ENCODE measurements around the gene NPHP4.

Gene NPHP4

DNA sequence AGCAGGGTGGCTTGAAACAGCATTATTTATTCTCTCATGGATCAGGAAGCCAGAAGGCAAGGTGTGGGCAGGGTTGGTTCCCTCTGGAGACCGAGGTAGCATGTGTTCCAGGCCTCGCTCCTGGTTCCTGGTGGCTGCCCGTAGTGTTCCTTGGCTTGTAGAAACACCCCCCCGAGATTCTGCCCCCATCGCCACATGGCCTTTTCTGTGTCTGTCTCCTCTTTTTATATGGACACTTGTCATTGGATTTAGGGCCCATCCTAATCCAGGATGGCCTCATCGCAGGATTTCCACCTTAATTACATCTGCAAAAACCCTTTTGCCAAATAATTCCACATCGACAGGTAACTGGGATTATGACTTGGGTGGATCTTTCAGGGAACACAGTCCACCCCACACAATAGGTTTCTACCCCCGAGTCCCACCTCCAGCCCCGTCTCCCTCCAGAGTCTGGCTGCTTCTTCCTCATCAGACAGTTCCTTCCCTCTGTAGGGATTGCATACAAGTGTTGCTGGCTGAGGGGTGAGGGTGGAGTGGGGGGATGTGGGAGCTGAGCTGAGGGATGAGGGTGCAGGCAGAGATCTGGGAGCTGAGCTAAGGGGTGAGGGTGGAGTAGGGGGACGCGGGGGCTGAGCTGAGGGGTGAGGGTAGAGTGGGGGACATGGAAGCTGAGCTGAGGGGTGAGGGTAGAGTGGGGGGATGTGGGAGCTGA, 12.3 kb upstream of the NPHP4 start:
- no peak for DNase-seq

DNA sequence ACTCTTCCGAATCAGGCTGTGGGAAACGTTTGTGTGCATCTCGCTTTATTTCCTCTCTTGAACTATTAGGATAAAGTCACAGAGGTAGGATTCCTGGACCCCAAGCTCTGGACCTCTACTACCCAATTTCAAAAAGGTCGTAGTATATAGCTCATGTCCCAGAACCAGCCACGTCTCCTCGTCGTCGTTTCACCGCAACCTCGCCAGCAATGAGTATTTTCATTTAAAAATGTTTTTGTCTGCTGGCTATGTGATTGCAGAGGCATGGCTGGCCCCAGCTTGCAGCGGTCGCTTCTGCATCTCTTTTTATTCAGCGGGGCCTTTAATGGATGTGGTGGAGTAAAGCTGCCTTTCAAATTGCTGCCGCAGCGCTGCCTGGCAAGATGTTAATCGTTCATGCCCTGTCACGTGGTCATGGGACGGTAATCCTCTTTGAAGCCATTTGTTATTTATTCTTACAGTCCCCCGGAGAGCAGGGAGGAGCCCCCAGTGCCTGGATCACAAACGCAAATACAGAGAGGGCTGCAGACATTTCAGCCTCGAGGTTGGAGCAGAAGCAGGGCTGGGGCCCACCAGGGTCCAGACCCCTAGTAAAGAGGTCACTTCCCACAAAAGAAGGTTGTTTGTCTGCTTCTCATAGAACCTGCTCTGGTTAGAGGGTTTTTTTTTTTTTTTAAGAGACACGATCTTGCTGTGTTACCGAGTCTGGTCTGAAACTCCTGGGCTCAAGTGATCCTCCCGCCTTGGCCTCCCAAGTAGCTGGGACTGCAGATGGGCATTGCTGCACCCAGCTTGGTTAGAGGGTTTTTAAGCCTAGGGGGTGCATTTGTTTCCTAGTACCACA, 11.6 kb upstream of the NPHP4 start:
- no peak for DNase-seq

DNA sequence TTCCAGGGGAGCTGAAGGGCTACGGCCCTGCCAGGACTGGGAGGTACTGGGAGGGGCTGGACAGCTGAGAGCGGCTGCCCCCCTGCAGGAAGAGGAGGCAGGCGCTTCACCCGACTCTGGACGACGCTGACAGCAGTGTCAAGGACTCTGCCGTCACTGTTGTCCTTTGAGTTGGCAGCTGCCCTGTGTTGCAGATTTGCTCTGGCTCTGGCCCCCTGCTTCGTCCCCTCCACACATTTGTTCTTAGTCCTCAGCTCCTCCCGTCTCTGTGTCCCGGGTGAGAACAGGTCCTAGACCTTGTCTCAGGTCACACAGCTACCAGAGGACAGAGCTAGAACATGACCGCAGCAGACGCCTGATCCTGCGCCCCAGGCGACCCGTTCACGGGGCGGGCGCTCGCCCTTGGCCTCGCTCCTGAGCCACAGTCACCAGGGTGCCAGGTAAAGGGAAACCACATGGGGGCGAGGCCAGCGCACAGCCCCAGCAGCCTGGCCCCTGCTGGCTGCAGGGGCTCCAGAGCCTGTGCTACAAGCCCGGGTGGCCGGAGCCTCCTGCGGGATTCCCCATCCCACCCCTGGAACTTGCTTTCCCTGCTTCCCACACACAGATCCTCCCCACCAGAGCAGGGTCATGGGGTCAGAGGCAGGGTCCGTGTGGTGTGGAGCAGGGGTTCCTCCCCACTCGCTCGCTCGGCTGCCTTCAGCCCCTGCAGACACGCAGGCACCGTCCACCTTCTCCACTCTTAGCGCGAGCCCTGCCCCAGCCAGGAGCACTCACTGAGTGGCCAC, 10.7 kb upstream of the NPHP4 start:
- no peak for DNase-seq

DNA sequence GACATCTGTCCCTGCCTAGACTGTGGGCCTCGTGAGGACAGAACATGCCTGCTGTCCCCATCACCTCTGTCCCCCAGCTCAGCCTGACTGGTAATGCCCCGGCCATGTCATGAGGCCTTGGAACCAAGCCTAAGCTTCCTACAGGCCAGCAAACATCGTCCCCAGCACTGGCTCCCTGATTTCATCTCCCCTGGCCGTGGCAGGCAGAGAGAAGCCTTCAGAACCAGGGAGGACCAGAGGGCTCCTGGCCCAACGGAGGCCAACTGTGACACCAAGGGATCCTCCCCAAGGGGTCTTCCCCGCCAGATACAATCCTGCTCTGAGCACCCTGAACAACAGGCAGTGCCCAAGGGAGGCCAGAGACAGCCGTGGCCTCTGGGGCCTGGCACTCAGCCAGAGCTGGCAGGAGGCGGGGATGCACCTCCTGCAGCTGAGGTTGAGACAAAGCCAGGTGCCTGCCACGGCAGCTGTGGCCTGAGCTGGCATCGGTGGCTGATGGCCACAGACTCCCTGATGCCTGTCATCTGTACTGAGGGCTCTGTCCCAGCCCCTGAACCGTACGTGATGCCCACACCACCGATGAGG, 9.9 kb upstream of the NPHP4 start:
- no peak for DNase-seq

DNA sequence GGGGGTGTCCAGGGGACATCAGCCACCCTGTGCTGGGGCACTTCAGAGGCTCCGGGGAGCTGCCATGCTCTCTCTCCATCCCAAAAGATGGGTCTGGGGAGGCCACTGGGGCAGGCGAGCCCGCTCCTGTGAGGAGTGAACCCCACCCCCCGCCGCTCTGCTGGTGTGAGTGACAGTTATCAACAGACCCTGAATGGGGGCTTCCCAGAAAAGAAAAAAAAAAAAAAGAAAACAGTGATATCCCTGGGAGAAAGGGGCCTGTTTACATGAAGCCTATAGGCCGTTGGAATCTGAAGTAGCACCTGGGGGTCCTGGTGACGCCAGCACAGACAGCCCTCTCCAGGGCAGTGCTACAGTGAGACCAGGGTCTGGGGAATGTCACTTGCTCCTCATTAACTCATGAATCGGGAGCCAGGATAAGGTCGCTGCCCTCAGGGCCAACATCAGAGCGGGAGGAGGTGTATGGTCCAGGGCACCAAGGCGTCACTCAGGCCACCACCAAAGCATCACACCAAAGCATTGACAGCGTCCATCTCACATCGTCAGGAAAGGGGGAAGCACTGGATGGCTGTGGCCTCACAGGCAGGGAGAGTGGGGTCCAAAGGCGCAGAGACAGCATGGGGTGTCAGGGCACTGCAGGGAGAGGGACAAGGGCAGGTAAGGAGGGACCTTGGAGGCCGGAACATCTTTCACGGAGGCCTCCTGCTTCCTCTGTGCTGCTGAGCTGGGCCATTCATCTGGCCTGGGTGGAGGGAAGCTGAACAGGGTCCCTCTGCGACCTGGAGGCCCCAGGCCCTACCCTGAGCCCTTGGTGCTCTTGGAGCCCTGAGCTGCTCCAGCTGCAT, 8.4 kb upstream of the NPHP4 start:
- no peak for DNase-seq

DNA sequence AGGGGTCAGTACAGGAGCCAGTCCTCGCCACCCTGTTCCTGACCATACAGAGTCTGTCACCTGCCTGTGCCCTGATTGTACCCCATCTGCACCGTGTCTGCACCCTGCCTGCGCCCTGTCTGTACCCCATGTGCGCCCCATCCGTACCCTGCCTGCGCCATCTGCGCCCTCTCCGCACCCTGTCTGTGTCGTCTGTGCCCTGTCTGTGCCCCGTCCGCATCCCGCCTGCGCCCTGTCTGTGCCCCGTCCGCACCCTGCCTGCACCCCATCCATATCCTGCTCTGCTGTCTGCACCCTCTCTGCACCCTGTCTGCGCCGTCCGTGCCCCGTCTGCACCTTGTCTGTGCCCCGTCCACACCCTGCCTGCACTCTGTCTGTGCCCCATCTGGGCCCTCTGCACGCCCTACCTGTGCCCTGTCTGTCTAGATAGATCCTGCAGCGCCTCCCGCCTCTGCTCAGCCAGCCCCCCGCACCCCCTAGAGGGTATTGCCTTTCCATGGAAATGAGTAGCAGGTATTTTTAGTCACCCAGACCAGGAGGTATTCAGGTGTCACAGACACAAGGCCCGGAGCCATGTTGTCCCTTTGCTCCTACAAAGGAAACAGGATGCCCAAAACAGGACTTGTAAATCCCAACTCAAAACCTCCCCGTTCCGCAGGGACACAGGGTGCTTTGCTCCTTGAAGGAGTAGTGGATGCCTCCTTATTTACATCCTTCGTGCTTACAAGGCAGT, 7.7 kb upstream of the NPHP4 start:
- DNase-seq: no peak

DNA sequence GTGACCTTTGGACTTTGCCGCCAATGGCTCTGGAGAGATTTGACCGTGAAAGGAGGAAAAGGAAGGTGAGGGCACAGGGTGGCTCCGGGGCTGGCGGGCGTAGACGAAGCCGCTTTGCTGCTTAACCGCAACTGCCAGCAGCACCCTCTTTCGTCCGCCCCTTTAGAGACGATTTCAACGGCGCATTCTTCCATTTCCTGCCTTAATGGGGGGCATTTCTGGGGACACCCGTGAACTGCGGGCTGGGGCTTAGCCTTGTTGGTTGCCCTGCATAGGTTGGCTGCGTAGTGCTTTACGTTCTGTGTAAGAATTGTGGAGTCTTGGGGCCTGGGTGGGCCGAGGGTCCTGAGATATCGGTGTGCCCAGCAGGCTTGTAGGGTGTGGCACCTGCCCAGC, 6.7 kb upstream of the NPHP4 start:
- no peak for DNase-seq

DNA sequence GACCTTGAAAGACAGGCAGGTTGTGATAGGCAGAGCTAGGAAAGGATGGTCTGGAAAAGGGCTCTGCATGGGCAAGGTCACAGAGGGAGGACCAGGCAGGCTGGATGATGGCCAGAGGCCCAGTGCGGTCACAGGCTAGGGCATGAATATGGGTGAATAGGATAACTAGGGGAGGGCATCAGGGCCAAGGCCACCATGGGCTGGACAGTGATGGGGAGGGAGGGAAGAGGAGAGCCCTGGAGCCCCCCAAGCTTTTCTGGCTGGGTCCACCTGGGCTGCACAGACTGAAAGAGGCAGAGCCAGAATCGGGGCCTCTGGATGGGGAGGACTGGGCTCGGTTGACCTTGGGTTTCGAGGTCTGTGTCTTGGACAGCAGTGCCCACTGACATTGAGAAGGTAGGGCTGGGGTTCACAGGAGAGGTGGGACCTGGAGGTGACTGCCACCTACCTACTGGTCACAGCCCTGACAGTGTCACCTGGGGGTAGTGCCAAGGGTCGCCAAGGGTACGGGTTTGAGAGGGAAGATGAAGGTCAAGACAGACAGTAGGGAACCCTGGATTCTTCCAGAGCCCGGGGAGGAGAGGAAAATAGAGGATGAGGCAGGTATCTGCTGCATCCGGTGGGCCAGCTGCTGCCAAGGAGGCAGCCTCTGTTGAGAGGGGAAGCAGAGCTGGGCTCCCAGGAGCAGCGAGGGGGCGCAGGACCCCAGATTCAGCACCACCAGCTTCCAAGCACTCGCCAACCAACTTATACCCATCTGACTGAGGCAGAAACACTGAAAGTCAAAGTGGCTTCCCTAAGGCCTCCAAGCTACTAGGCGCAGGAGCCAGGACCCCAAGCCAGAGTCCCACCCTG, 6.1 kb upstream of the NPHP4 start:
- no peak for DNase-seq

DNA sequence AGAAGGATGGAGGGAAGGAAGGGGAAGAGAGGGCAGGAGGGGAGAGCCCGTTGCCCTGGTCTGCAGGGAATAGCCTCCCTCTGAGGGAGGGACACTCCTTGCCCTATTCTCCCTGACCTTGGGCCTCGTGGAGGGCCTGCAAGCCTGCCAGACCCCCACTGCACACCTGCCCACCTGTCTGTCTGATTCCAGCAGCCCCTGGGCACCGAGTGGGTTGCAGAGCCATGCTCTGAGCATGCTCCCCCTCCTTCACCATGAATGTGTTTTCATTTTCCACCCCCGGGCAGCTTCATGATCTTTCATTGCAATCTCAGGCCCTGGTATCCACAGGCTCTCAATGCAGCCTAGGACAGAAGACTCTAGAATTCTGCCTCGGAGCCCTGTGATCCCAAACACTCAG, 5.1 kb upstream of the NPHP4 start:
- no peak for DNase-seq

DNA sequence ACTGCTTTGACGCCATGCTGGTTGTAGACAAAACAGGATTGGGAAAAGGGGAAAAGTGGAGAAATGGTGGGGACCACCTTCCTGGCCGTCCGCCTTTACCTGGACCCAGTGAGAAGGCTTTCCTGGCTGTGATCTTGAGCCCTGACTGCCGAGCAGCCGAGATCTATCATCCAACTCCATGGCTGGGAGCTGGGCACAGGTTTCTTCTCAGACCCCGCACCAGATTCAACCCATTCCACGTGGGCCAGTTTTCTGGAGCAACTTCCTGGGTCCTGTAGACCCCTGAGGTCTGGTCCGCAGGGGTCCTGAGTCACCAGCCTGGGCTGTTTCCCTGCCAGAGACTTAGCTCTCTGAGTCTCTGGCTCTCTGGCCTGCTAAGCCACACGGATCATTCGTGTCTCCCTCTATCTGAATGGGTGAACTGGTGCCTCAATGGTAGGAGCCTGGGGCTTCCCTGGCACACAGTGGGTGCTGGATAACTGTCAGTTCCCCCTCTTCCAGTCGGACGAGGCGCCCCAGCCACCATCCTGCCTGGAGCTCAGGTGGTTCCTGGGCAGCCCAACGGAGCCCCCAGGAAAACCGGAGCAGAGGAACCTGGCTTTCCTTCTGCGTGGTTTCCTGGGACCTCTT, 4.5 kb upstream of the NPHP4 start:
- DNase-seq: no peak

DNA sequence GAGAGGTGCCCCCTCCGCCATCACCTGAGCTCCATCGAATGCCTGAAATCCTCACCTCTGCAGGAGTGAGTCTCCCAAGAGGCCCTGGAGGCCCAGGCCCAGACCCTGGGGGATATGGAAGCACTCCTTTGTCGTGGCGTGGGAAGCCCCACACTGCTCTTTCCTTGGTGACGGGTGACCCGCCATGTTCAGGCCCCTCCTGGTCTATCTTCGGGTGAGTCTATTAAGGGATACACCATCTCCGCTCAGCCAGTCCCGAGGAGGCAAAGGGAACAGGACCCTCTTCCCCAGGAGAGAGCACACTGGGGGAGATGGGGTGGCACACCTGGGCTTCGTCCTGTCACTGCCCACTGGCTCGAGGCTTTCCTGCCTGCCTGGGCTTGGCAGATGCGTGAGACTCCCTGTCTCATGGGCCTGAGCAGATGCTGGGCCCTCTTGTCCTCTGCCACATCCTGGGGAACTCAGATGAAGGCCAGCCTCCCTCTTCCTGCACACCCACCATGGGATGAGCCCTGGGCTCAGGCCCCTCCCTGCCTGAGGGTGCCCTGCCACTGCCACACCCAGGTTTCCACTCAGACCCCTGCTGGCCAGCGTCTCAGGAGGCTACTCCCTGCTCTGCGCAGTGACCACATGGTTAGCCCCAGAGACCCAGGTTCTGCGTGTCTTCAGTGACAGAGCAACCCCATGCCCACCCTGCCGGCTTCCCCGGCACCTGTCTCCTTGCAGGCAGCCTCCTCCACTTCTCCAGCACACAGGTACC, 3.8 kb upstream of the NPHP4 start:
- DNase-seq: no peak

DNA sequence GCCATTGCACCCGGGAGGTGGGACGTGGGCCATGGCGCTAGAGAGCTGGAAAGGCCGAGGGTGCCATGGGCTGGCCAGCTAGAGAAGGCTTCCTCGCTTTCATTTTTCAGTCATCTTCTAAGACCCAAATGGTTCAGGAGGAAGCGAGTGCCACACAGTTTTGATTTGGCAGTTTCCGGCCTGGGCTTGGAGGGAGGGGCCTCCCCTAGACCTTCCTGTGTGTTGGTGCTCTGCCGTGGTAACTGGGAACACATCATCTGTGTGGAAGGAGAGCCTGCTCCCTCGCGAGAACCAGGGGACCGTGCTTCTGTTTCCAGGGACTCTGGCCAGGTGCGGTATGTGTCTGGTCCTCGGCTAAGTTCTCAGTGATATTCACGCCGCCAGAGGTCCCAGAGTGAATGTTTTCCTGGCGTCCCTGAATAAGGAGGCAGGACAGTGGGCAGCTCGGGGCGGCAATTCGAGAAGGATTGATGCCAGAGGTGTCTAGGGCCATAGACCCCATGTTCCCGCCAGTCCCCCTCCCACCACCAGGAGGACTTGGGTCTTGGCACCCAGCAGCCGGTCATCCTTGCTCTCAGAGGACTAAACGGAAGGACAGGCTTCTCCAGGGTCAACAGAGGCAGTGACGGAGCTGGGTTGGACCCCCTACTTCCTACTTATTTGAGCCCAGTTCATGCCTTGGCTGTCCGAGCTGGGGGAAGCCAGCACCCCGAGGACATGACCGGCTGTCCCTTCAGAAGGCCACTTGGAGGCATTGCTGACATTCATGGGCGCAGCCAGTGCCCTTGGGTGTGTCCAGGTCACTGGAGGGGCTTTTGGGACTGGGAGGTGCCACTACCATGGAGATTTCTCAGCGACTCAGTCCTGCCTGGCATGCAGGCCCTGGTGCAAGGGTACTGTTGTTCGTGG, 2.7 kb upstream of the NPHP4 start:
- DNase-seq: no peak

DNA sequence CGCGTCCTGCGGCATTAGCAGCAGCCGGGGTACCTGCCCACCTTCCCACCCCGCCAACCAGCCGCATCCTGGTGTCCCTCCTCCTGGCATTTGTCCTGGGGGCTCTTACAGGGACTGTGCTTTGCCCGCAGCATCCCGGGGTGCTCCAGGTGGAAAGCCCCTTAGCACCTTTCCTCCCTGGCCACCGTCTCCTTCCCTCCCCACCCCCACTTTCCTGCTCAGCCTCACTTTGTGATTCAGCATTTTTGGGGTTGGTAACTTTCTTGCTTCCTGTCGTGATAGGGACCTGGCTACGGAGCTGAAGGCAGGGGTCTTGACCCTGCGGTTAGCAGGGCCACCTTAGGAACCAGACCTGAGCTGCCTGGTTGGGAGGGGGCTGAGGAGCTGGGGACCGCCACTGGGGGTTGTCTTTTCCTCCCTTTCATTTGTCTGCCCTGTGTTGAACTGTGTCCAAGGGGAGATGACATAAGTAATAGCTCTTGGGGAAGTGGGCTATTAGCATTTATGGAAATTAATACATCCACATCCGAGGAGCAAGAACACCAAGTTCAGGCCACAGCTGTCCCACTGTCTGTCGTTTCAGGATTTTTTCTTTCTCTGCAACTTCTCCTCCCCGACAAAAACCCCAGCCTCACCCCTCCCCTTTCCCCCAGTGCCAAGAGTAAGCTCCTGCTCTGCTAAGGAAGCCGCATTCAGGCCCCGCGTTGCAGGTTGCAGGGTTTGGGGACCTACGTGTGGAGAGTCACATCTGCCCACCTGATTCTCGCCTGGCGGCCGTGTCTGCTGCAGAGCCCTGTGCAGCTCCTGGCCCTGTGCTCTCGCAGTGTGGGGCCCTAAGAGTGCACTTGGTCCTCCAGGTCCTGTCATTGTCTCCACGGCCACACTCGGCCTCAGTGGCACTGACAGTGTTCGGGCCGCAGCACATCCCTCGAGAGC, 1.6 kb upstream of the NPHP4 start:
- peak in 1 of 51 donors; percentile 6 for DNase-seq

DNA sequence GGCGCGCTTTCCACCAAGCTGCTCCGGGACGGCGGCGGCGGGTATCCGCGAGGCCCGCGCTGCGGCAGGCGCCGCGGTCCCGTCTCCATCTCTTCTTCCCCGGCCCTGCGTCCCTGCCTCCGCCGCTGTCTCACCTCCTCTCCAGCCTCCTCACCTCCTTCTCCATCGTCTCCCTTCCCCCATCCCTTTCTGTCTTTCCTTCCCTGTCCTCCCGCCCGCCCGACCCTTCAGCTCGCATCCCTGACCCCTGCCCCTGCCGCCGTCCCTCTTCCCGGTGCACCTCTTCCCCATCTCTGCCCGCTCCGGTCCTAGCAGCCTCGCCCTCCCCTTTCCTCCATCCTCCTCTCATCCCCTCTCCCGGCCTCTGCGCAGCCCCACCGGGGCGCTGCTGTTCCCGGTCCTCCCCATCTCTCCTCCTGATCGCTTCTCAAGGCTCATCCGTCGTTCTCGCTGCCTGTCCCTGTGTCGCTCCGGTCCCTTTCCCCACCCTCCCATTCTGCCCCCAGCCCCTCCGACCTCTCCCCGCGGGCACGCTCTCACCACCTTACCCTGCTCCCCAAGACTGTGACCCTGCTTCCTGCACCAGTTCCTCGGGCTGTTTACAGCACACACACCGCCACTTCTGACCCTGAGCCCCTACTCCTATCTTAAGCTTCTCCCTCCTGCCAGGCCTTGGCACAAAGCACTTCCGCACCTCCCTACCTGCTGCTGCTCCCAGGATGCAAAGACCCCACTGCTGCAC, 760 bp upstream of the NPHP4 start:
- DNase-seq: peak in 1 of 51 donors; percentile 67

All from hypothalamus (tissue), 51 donors.